Right atrium auricular region (tissue), 2 donors: ENCODE results near the gene TAF4. TPM values are rescaled to one million over a fixed set of nuclear protein-coding genes. Genes with fewer than 3 reads are reported as not detected.

Experiments
- DNase-seq: peaks from one replicate; pipeline ENCODE4 v3.0.0-alpha.2; 2019; ENCODE audit warnings: low spot score
- H3K27ac ChIP-seq, 2 donors: fragments of 200-600 bp; sonication (generic); 1 replicate in 1 of 2; 2 replicates in 1 of 2; pipeline ENCODE4 v1.5.1; 2016 to 2019
- H3K27me3 ChIP-seq, 2 donors: fragments of 200-600 bp; sonication (generic); one replicate each; pipeline versions ENCODE4 v1.5.1 to v1.6.0; 2017 to 2019
- H3K36me3 ChIP-seq: fragments of 200-600 bp; sonication (generic); one replicate; pipeline ENCODE4 v1.5.1; 2016
- H3K4me1 ChIP-seq, 2 donors: fragments of 200-600 bp; sonication (generic); one replicate each; pipeline versions ENCODE4 v1.5.1 to v1.6.0; 2017 to 2019
- H3K4me3 ChIP-seq, 2 donors: fragments of 200-600 bp; sonication (generic); 1 replicate in 1 of 2; 2 replicates in 1 of 2; pipeline ENCODE4 v1.5.1; 2017 to 2019; ENCODE audit warnings: mild to moderate bottlenecking in 1 of 2, moderate library complexity in 1 of 2
- H3K9me3 ChIP-seq, 2 donors: fragments of 200-600 bp; sonication (generic); one replicate each; pipeline ENCODE4 v1.5.1; 2019
- total RNA-seq, 2 donors: library from RNA; depleted of rRNA; stranded (reverse); fragments of >200 nt; gene quantifications; one replicate each; pipeline ENCODE4 v1.1.0, GENCODE V29; 2016
- TF ChIP-seq, protein P1 (sequence below), 2 donors: fragments of 200-600 bp; sonication (generic); IDR thresholded peaks; one replicate each; pipeline ENCODE4 v1.5.1; 2019; ENCODE audit warnings: antibody characterized with exemption in 2 of 2

Gene TAF4
- total RNA-seq, 2 donors from 2014 or later, result 8.3 to 18.0 TPM

- Histone ChIP-seq H3K27me3 (no peaks in the 10 kb centered on the region), H3K27ac (no peak overlapping the region), H3K9me3 (peaks cover 0 to 3% of the 10 kb centered on the region in 2 donors), H3K36me3 (peaks cover 77% of the 10 kb centered on the region), H3K4me3 (no peak overlapping the region), H3K4me1 (no peaks in the 10 kb centered on the region)
- no peak for DNase-seq
- TF ChIP-seq, protein P1, sequence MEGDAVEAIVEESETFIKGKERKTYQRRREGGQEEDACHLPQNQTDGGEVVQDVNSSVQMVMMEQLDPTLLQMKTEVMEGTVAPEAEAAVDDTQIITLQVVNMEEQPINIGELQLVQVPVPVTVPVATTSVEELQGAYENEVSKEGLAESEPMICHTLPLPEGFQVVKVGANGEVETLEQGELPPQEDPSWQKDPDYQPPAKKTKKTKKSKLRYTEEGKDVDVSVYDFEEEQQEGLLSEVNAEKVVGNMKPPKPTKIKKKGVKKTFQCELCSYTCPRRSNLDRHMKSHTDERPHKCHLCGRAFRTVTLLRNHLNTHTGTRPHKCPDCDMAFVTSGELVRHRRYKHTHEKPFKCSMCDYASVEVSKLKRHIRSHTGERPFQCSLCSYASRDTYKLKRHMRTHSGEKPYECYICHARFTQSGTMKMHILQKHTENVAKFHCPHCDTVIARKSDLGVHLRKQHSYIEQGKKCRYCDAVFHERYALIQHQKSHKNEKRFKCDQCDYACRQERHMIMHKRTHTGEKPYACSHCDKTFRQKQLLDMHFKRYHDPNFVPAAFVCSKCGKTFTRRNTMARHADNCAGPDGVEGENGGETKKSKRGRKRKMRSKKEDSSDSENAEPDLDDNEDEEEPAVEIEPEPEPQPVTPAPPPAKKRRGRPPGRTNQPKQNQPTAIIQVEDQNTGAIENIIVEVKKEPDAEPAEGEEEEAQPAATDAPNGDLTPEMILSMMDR (IDR thresholded peaks at IDR 0.05), result no peak
Measured at GRCh38 chr20:61997372-61997771, 68.3 kb downstream of the TAF4 start.

GRCh38 chr20:61994546-61994945, 71.1 kb downstream of the TAF4 start:
- H3K36me3 ChIP-seq, result peaks cover 77% of the 10 kb centered on the region
- TF ChIP-seq, protein P1 (IDR thresholded peaks at IDR 0.05), result no peak
- no peak overlapping the region for H3K27ac ChIP-seq
- DNase-seq, result no peak
- no peaks in the 10 kb centered on the region for H3K4me1 ChIP-seq
- H3K4me3 ChIP-seq, result no peak overlapping the region
- H3K27me3 ChIP-seq, result no peaks in the 10 kb centered on the region
- peaks cover 0 to 18% of the 10 kb centered on the region in 2 donors for H3K9me3 ChIP-seq

DNA sequence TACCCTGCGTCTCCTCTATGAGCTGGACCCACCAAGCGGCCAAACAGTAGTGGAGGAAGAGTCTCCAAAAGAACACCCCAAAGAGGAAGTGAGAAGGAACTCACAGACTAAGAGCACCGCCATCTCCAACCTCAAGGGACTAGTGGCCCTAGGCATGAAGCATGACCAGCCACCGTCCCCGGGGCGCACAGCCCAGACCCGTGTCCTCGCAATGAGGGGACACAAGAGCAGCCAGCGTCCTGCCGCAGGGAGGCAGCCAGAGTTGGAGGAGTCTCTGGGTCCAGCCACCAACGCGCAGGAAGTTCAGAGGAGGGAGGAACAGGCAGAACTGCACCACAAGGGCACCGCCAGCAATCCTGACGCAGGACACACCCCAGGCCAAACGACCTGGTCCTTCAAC, 72.6 kb downstream of the TAF4 start:
- Histone ChIP-seq H3K27ac (no peak overlapping the region), H3K36me3 (peaks cover 62% of the 10 kb centered on the region), H3K4me1 (no peaks in the 10 kb centered on the region), H3K9me3 (peaks cover 0 to 18% of the 10 kb centered on the region in 2 donors), H3K27me3 (no peaks in the 10 kb centered on the region), H3K4me3 (no peak overlapping the region)
- TF ChIP-seq, protein P1 (IDR thresholded peaks at IDR 0.05), result no peak
- DNase-seq, result no peak

DNA sequence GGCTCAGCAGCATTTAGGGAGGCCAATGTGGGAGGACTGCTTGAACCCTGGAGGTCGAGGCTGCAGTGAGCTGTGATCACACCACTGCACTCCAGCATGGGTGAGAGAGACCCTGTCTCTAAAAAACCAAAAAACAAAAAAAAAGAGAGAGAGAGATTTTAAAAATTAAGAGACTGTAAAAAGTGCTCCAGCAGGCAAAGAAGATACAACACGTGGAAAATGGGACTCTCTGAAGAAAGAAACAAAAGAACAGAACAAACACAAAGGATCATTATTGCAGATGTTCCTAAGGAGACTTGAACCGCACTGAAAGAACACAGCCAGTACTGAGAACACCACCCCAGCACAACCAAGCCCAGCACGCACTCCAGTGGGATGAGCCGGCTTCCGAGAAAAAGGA, 74.2 kb downstream of the TAF4 start:
- H3K27ac ChIP-seq, result no peak overlapping the region
- peaks cover 56% of the 10 kb centered on the region for H3K36me3 ChIP-seq
- TF ChIP-seq, protein P1 (IDR thresholded peaks at IDR 0.05), result no peak
- no peak for DNase-seq
- peaks cover 0 to 18% of the 10 kb centered on the region in 2 donors for H3K9me3 ChIP-seq
- H3K4me3 ChIP-seq, result no peak overlapping the region
- H3K27me3 ChIP-seq, result no peaks in the 10 kb centered on the region
- no peaks in the 10 kb centered on the region for H3K4me1 ChIP-seq

DNA sequence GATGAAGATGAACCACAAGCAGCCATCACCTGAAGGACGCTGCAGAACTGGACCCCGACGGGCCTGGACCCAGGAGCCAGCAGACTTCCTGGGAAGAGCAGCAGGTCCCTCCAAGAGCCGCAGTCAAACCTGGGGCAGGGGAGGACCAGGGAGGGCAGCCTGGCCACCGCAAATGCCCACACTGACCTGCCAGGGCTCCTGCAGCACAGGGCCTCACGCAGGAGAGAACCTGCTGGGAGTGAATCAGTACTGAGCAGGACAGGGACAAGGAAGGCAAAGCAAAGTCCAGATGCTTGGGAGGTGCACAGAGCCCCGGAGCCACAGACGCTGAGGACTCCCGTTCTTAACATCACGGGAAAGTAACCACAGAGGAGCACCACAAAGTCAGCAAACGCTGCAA, 75.2 kb downstream of the TAF4 start:
- H3K4me3 ChIP-seq, result no peak overlapping the region
- H3K27me3 ChIP-seq, result no peaks in the 10 kb centered on the region
- H3K9me3 ChIP-seq, result peaks cover 0 to 18% of the 10 kb centered on the region in 2 donors
- DNase-seq, result no peak
- TF ChIP-seq, protein P1 (IDR thresholded peaks at IDR 0.05), result no peak
- H3K27ac ChIP-seq, result no peak overlapping the region
- H3K4me1 ChIP-seq, result no peaks in the 10 kb centered on the region
- H3K36me3 ChIP-seq, result peaks cover 56% of the 10 kb centered on the region

DNA sequence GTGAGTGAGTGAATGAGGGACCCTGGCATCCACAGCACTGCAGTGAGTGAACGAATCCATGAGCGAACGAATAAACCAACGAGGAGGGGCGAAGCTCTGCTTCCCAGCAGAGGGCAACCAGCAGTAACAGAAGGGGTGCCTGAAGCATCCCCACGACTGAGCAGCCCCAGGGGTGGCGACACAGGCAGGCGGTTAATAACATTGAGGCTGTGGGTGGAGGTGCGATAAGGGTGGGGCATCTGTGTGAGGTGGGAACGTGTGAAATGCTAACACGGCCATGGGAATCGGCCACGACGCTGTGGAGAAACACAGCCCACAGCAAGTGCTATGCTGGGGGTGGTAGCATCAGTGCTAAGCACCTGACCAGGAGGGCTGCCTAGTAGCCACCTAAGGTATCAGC, 75.9 kb downstream of the TAF4 start:
- peaks cover 0 to 18% of the 10 kb centered on the region in 2 donors for H3K9me3 ChIP-seq
- TF ChIP-seq, protein P1 (IDR thresholded peaks at IDR 0.05), result no peak
- no peak overlapping the region for H3K27ac ChIP-seq
- H3K4me3 ChIP-seq, result no peak overlapping the region
- H3K4me1 ChIP-seq, result no peaks in the 10 kb centered on the region
- H3K36me3 ChIP-seq, result peaks cover 49% of the 10 kb centered on the region
- no peak for DNase-seq
- H3K27me3 ChIP-seq, result no peaks in the 10 kb centered on the region
